Measurements from ENCODE around the gene HOXC9. TPM values are rescaled to one million over a fixed set of nuclear protein-coding genes. Genes with fewer than 3 reads are reported as not detected.
A peak's percentile ranks its signal among the peaks of the same experiment; 100 is the strongest.

HOXC9 gene
- total and polyA plus RNA-seq, 9 of the 15 experiments (the other 6 are each of a cell fraction or from before 2014, with no cell fraction given) = 1.1 to 10.5 (median 9.3) TPM

GRCh38 chr12:54005853-54006558 is 6.0 kb downstream of the HOXC9 start (continued):
- peak; percentile 80; the same call in 1 of the 2 replicates for TF ChIP-seq RB1 (IDR thresholded peaks at IDR 0.05; ENCODE audit: low read depth)
- TF ChIP-seq SRF (CRISPR knock-in tag; IDR thresholded peaks at IDR 0.05) = peak in 1 of 2 experiments; percentile 85; a peak in 2 of 4 replicates
- no peak for TF ChIP-seq ZBTB17 (CRISPR knock-in tag; IDR thresholded peaks at IDR 0.05)
- TF ChIP-seq, protein P1, sequence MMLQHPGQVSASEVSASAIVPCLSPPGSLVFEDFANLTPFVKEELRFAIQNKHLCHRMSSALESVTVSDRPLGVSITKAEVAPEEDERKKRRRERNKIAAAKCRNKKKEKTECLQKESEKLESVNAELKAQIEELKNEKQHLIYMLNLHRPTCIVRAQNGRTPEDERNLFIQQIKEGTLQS (IDR thresholded peaks at IDR 0.05) = no peak
- TF ChIP-seq, protein P1 (CRISPR knock-in tag; conservative IDR thresholded peaks at IDR 0.05) = peak; percentile 37; the same call in 1 of the 2 replicates
- TF ChIP-seq SPI1 (IDR thresholded peaks at IDR 0.05; ENCODE audit: borderline replicate concordance, low read depth, low read length) = peak; percentile 70; the same call in 1 of the 2 replicates
- TF ChIP-seq CTBP1 (IDR thresholded peaks at IDR 0.05; ENCODE audit: borderline replicate concordance) = peak; percentile 68; the same call in 1 of the 2 replicates
- TF ChIP-seq ZNF436 (CRISPR knock-in tag; IDR thresholded peaks at IDR 0.05) = no peak
- TF ChIP-seq, protein P2, sequence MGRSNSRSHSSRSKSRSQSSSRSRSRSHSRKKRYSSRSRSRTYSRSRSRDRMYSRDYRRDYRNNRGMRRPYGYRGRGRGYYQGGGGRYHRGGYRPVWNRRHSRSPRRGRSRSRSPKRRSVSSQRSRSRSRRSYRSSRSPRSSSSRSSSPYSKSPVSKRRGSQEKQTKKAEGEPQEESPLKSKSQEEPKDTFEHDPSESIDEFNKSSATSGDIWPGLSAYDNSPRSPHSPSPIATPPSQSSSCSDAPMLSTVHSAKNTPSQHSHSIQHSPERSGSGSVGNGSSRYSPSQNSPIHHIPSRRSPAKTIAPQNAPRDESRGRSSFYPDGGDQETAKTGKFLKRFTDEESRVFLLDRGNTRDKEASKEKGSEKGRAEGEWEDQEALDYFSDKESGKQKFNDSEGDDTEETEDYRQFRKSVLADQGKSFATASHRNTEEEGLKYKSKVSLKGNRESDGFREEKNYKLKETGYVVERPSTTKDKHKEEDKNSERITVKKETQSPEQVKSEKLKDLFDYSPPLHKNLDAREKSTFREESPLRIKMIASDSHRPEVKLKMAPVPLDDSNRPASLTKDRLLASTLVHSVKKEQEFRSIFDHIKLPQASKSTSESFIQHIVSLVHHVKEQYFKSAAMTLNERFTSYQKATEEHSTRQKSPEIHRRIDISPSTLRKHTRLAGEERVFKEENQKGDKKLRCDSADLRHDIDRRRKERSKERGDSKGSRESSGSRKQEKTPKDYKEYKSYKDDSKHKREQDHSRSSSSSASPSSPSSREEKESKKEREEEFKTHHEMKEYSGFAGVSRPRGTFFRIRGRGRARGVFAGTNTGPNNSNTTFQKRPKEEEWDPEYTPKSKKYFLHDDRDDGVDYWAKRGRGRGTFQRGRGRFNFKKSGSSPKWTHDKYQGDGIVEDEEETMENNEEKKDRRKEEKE (IDR thresholded peaks at IDR 0.05; ENCODE audit: borderline replicate concordance in 1 of 2, control insufficient read depth in 1 of 2, low read depth in 2 of 2, low read length in 1 of 2) = no peak
- TF ChIP-seq ARID1B (IDR thresholded peaks at IDR 0.05) = no peak
- peak; percentile 9; the same call in 1 of the 2 replicates for TF ChIP-seq MGA (IDR thresholded peaks at IDR 0.05)
